Bronchial epithelial cell (primary cell): ENCODE results near the gene TCEA2. TPM values are rescaled to one million over a fixed set of nuclear protein-coding genes. Genes with fewer than 3 reads are reported as not detected.

ENCODE experiments used
- DNase-seq: peaks from one replicate; pipeline ENCODE4 v3.0.0-alpha.2; 2010; ENCODE audit warnings: low read depth
- FAIRE-seq: peaks from 2 replicates; lab custom pipeline; 2011; peaks lifted over from hg19 to GRCh38; lab: Jason Lieb, UNC
- H3K27me3 ChIP-seq: 2 replicates; pipeline ENCODE4 v1.5.1; 2011; ENCODE audit warnings: low read length; ENCODE audit not compliant: control insufficient read depth, insufficient read depth
- H3K36me3 ChIP-seq: 2 replicates; pipeline ENCODE4 v1.5.1; 2011; ENCODE audit warnings: low read length; ENCODE audit not compliant: control insufficient read depth, insufficient read depth
- H3K4me3 ChIP-seq: 2 replicates; pipeline ENCODE4 v1.5.1; 2011; ENCODE audit warnings: mild to moderate bottlenecking, low read depth, low read length, control low read depth
- CTCF ChIP-seq: IDR thresholded peaks from 2 replicates; pipeline ENCODE4 v1.5.1; 2011; ENCODE audit warnings: mild to moderate bottlenecking, moderate library complexity, low read length, control low read depth, inconsistent platforms; ENCODE audit not compliant: insufficient read depth, severe bottlenecking
- total RNA-seq: library from RNA; depleted of rRNA; stranded (reverse); fragments of >200 nt; gene quantifications from 2 replicates; pipeline ENCODE4 v1.2.1, GENCODE V29; 2014

TCEA2 gene
- total RNA-seq, 1 donor from 2014 or later = 5.5 TPM

- FAIRE-seq (no peak), DNase-seq (peak; percentile 61)
- no peaks in the 10 kb centered on the region for H3K27me3 ChIP-seq
- H3K4me3 ChIP-seq = no peak overlapping the region
- TF ChIP-seq CTCF = no peak
- H3K36me3 ChIP-seq = no peaks in the 10 kb centered on the region
These were observed 3.0 kb downstream of the TCEA2 start for GRCh38 chr20:64065974-64066343.

- Histone ChIP-seq H3K27me3 (no peaks in the 10 kb centered on the region), H3K36me3 (no peaks in the 10 kb centered on the region), H3K4me3 (no peak overlapping the region)
- DNase-seq (no peak), FAIRE-seq (no peak)
- TF ChIP-seq CTCF = no peak
These were observed 4.1 kb downstream of the TCEA2 start for GRCh38 chr20:64067005-64067632.

- TF ChIP-seq CTCF = no peak
- no peak for DNase-seq
These were observed 4.8 kb downstream of the TCEA2 start for GRCh38 chr20:64067733-64068307.

GRCh38 chr20:64068386-64069208 is 5.6 kb downstream of the TCEA2 start:
- no peak for TF ChIP-seq CTCF
- H3K36me3 ChIP-seq = peaks cover 1% of the 10 kb centered on the region
- DNase-seq = no peak
- no peak overlapping the region for H3K4me3 ChIP-seq
- no peak for FAIRE-seq
- H3K27me3 ChIP-seq = no peaks in the 10 kb centered on the region

More at GRCh38 chr20:64067733-64068307, 4.8 kb downstream of the TCEA2 start:
- FAIRE-seq = no peak
- H3K36me3 ChIP-seq = peaks cover 1% of the 10 kb centered on the region
- no peak overlapping the region for H3K4me3 ChIP-seq
- H3K27me3 ChIP-seq = no peaks in the 10 kb centered on the region

- Histone ChIP-seq H3K36me3 (peaks cover 4% of the 10 kb centered on the region), H3K27me3 (no peaks in the 10 kb centered on the region), H3K4me3 (no peak overlapping the region)
- DNase-seq = no peak
- FAIRE-seq = no peak
- TF ChIP-seq CTCF = no peak
These were observed 6.2 kb downstream of the TCEA2 start for GRCh38 chr20:64069209-64069613.
